Renal cortex interstitium (tissue), 15 donors: ENCODE measurements around the gene TM9SF4. TPM values are rescaled to one million over a fixed set of nuclear protein-coding genes. Genes with fewer than 3 reads are reported as not detected.
A peak's percentile ranks its signal among the peaks of the same experiment; 100 is the strongest.

ENCODE experiments used
- DNase-seq, 11 donors: peaks; one replicate each; pipeline ENCODE4 v3.0.0-alpha.2; 2013; ENCODE audit warnings: low read depth in 9 of 11, low spot score in 4 of 11; ENCODE audit errors: extremely low read depth in 1 of 11
- long read RNA-seq, 16 experiments: transcript quantifications; one replicate each; lab custom pipeline, GENCODE V29; 2026
- polyA plus RNA-seq, 3 donors: library from polyadenylated mRNA; unstranded; fragments of 120-200 nt; gene quantifications; one replicate each; pipeline ENCODE4 v1.2.1, GENCODE V29; 2013; ENCODE audit not compliant: insufficient read length in 3 of 3

The TM9SF4 gene
- 10 to 100 TPM; 66.5 to 73.0 (median 68.9) TPM for polyA plus RNA-seq
- long read RNA-seq, donor 1, partial matches to known transcripts, result 0 of 2 reads
- long read RNA-seq, donor 1, other reads (novel, unspliced or antisense), result 0 of 2 reads
- long read RNA-seq, donor 2, partial matches to known transcripts, result 42 of 46 reads
- long read RNA-seq, donor 2, other reads (novel, unspliced or antisense), result 0 of 46 reads
- long read RNA-seq, donor 3, transcript TM9SF4-202 (18 exons, 3,978 nt), result major isoform, 5 of 6 reads
- long read RNA-seq, donor 3, partial matches to known transcripts, result 0 of 6 reads
- long read RNA-seq, donor 3, other reads (novel, unspliced or antisense), result 0 of 6 reads
- long read RNA-seq, donor 4, partial matches to known transcripts, result 0 of 4 reads
- long read RNA-seq, donor 4, other reads (novel, unspliced or antisense), result 0 of 4 reads
- long read RNA-seq, donor 5, transcript TM9SF4-202 (18 exons, 3,978 nt), result major isoform, 10 of 52 reads
- long read RNA-seq, donor 5, partial matches to known transcripts, result 41 of 52 reads
- long read RNA-seq, donor 5, other reads (novel, unspliced or antisense), result 0 of 52 reads
- long read RNA-seq, donor 6, transcript TM9SF4-202 (18 exons, 3,978 nt), result major isoform, 5 of 13 reads
- long read RNA-seq, donor 6, partial matches to known transcripts, result 5 of 13 reads
- long read RNA-seq, donor 6, other reads (novel, unspliced or antisense), result 0 of 13 reads
- long read RNA-seq, donor 7, transcript TM9SF4-202 (18 exons, 3,978 nt), result major isoform, 5 of 14 reads
- long read RNA-seq, donor 7, partial matches to known transcripts, result 5 of 14 reads
- long read RNA-seq, donor 7, other reads (novel, unspliced or antisense), result 0 of 14 reads
- long read RNA-seq, donor 8, transcript TM9SF4-202 (18 exons, 3,978 nt), result major isoform, 8 of 15 reads
- long read RNA-seq, donor 8, partial matches to known transcripts, result 5 of 15 reads
- long read RNA-seq, donor 8, other reads (novel, unspliced or antisense), result 0 of 15 reads
- long read RNA-seq, donor 9, transcript TM9SF4-202 (18 exons, 3,978 nt), result major isoform, 7 of 35 reads
- long read RNA-seq, donor 9, partial matches to known transcripts, result 26 of 35 reads
- long read RNA-seq, donor 9, other reads (novel, unspliced or antisense), result 0 of 35 reads
- long read RNA-seq, donor 10, partial matches to known transcripts, result 8 of 13 reads
- long read RNA-seq, donor 10, other reads (novel, unspliced or antisense), result 0 of 13 reads
- long read RNA-seq, donor 11, full-length matches to known transcripts, result 10 of 15 reads
- long read RNA-seq, donor 11, partial matches to known transcripts, result 5 of 15 reads
- long read RNA-seq, donor 11, other reads (novel, unspliced or antisense), result 0 of 15 reads
- long read RNA-seq, donor 12, result 0 reads
- long read RNA-seq, donor 13, transcript TM9SF4-202 (18 exons, 3,978 nt), result major isoform, 6 of 23 reads
- long read RNA-seq, donor 13, partial matches to known transcripts, result 16 of 23 reads
- long read RNA-seq, donor 13, other reads (novel, unspliced or antisense), result 0 of 23 reads
- long read RNA-seq, donor 14, transcript TM9SF4-202 (18 exons, 3,978 nt), result major isoform, 9 of 9 reads
- long read RNA-seq, donor 14, partial matches to known transcripts, result 0 of 9 reads
- long read RNA-seq, donor 14, other reads (novel, unspliced or antisense), result 0 of 9 reads
- long read RNA-seq, donor 15, partial matches to known transcripts, result 5 of 7 reads
- long read RNA-seq, donor 15, other reads (novel, unspliced or antisense), result 0 of 7 reads
- long read RNA-seq, donor 16, transcript TM9SF4-202 (18 exons, 3,978 nt), result major isoform, 8 of 44 reads
- long read RNA-seq, donor 16, partial matches to known transcripts, result 32 of 44 reads
- long read RNA-seq, donor 16, other reads (novel, unspliced or antisense), result 0 of 44 reads

GRCh38 chr20:32109392-32110172 is at the start of gene TM9SF4:
TSS of gene TM9SF4 (plus strand) at chr20:32109714. CDS start at chr20:32109741, 27 bp downstream.
- DNase-seq, result peak; percentile 90 to 98 (median 95)

GRCh38 chr20:32062776-32063170 is 46.7 kb upstream of the TM9SF4 start:
- no peak for DNase-seq

- no peak for DNase-seq
Measured at GRCh38 chr20:32063695-32064094, 45.8 kb upstream of the TM9SF4 start.

- peak in 8 of 11 donors; percentile 29 to 61 (median 45) for DNase-seq
Measured at GRCh38 chr20:32064667-32065066, 44.8 kb upstream of the TM9SF4 start.

- peak in 1 of 11 donors; percentile 15 for DNase-seq
Measured at GRCh38 chr20:32067234-32067821, 42.2 kb upstream of the TM9SF4 start.

- DNase-seq, result no peak
Measured at GRCh38 chr20:32068174-32068573, 41.3 kb upstream of the TM9SF4 start.

GRCh38 chr20:32069711-32070110 is 39.8 kb upstream of the TM9SF4 start:
- DNase-seq, result no peak

- DNase-seq, result no peak
Measured at GRCh38 chr20:32070282-32070681, 39.2 kb upstream of the TM9SF4 start.

GRCh38 chr20:32070690-32071213 is 38.8 kb upstream of the TM9SF4 start:
- DNase-seq, result no peak

- DNase-seq, result no peak
Measured at GRCh38 chr20:32071395-32072167, 37.9 kb upstream of the TM9SF4 start.

- no peak for DNase-seq
Measured at GRCh38 chr20:32072168-32072750, 37.3 kb upstream of the TM9SF4 start.

GRCh38 chr20:32075534-32075933 is 34.0 kb upstream of the TM9SF4 start:
- no peak for DNase-seq

GRCh38 chr20:32077190-32077589 is 32.3 kb upstream of the TM9SF4 start:
- DNase-seq, result no peak

GRCh38 chr20:32078322-32078721 is 31.2 kb upstream of the TM9SF4 start:
- DNase-seq, result no peak

GRCh38 chr20:32078791-32079190 is 30.7 kb upstream of the TM9SF4 start:
- DNase-seq, result no peak
